GM20000 (cell line): Measurements from ENCODE around the gene TOMM5.
"Not testable (repeated sequence)": the region's sequence is repeated elsewhere in the genome, so short reads cannot be mapped to it uniquely, and the experiment has no call there.

ENCODE experiments used
- DNase-seq: peaks from one replicate; pipeline ENCODE4 v3.0.0; 2012; ENCODE audit warnings: low spot score
- CTCF ChIP-seq: IDR thresholded peaks from 2 replicates; pipeline ENCODE4 v1.5.1; 2012; ENCODE audit warnings: mild to moderate bottlenecking, control low read depth; ENCODE audit errors: extremely low read depth, missing control alignments

The TOMM5 gene

GRCh38 chr9:37611014-37611413 lies 18.6 kb upstream of the TOMM5 start:
- no peak for TF ChIP-seq CTCF
- DNase-seq, result no peak

- TF ChIP-seq CTCF, result no peak
- DNase-seq, result no peak
Measured at GRCh38 chr9:37609735-37610397, 17.5 kb upstream of the TOMM5 start.

- TF ChIP-seq CTCF, result no peak
- DNase-seq, result no peak
Measured at GRCh38 chr9:37608250-37608649, 15.9 kb upstream of the TOMM5 start.

- DNase-seq, result no peak
- no peak for TF ChIP-seq CTCF
Measured at GRCh38 chr9:37604296-37604695, 11.9 kb upstream of the TOMM5 start.

- DNase-seq, result no peak
- no peak for TF ChIP-seq CTCF
Measured at GRCh38 chr9:37602817-37603216, 10.4 kb upstream of the TOMM5 start.

- DNase-seq, result not testable (repeated sequence)
Measured at GRCh38 chr9:37602061-37602460, 9.7 kb upstream of the TOMM5 start.

GRCh38 chr9:37596504-37596903 lies 4.1 kb upstream of the TOMM5 start:
- no peak for DNase-seq
- TF ChIP-seq CTCF, result no peak

- DNase-seq, result no peak
Measured at GRCh38 chr9:37593883-37594448, 1.6 kb upstream of the TOMM5 start.

More at GRCh38 chr9:37593883-37594448, 1.6 kb upstream of the TOMM5 start:
- TF ChIP-seq CTCF, result no peak
